Uterus (tissue), 4 donors: ENCODE results near the gene TTLL6. TPM values are rescaled to one million over a fixed set of nuclear protein-coding genes. Genes with fewer than 3 reads are reported as not detected.
A peak's percentile ranks its signal among the peaks of the same experiment; 100 is the strongest.

Experiments used
- DNase-seq, 2 donors: peaks; one replicate each; pipeline ENCODE4 v3.0.0-alpha.2; 2019 to 2020
- H3K27ac ChIP-seq, 2 donors: fragments of 200-600 bp; sonication (generic); 1 replicate in 1 of 2; 2 replicates in 1 of 2; pipeline ENCODE4 v1.5.1; 2016 to 2018
- H3K27me3 ChIP-seq, 2 donors: fragments of 200-600 bp; sonication (generic); one replicate each; pipeline ENCODE4 v1.5.1; 2018 to 2019; ENCODE audit warnings: control low read depth in 1 of 2
- H3K36me3 ChIP-seq, 2 donors: fragments of 200-600 bp; sonication (generic); one replicate each; pipeline ENCODE4 v1.5.1; 2019; ENCODE audit warnings: control low read depth in 1 of 2
- H3K4me1 ChIP-seq, 2 donors: fragments of 200-600 bp; sonication (generic); one replicate each; pipeline ENCODE4 v1.5.1; 2018 to 2019; ENCODE audit warnings: control low read depth in 1 of 2
- H3K4me3 ChIP-seq, 2 donors: fragments of 200-600 bp; sonication (generic); 1 replicate in 1 of 2; 2 replicates in 1 of 2; pipeline ENCODE4 v1.5.1; 2018 to 2019; ENCODE audit warnings: mild to moderate bottlenecking in 1 of 2
- H3K9me3 ChIP-seq, 2 donors: fragments of 200-600 bp; sonication (generic); one replicate each; pipeline ENCODE4 v1.5.1; 2019; ENCODE audit warnings: control low read depth in 1 of 2
- POLR2A ChIP-seq, 2 donors: fragments of 450-650 bp; IDR thresholded peaks; one replicate each; pipeline ENCODE4 v1.6.1; 2016; ENCODE audit warnings: antibody characterized with exemption in 2 of 2, mild to moderate bottlenecking in 1 of 2, moderate library complexity in 1 of 2
- intact Hi-C: fragments of 100-400 bp; cut with DNase I; formaldehyde crosslinking; loops from one replicate; pipeline ENCODE4 v1.15.1; 2023; ENCODE audit warnings: low total_unique reads
- total RNA-seq, 4 donors: library from RNA; depleted of rRNA in 3 of 4; stranded (reverse); fragments of >200 nt in 3 of 4; gene quantifications; one replicate each; pipeline versions ENCODE4 v1.1.0 to v1.2.4, GENCODE V29; 2014 to 2023
- TF ChIP-seq, protein P1 (sequence below), 4 experiments: fragments of 200-600 bp in 2 of 4; fragments of 450-650 bp in 2 of 4; sonication (generic) in 2 of 4; IDR thresholded peaks; one replicate each; pipeline ENCODE4 v1.5.1; 2016 to 2019; ENCODE audit warnings: antibody characterized with exemption in 4 of 4, mild to moderate bottlenecking in 2 of 4, moderate library complexity in 1 of 4
- donor health status: DM: yes; HTN: yes; CAD: no.

TTLL6 gene
- total RNA-seq, 4 donors from 2014 or later, result 0.41 to 0.91 TPM; not detected in 2

DNA sequence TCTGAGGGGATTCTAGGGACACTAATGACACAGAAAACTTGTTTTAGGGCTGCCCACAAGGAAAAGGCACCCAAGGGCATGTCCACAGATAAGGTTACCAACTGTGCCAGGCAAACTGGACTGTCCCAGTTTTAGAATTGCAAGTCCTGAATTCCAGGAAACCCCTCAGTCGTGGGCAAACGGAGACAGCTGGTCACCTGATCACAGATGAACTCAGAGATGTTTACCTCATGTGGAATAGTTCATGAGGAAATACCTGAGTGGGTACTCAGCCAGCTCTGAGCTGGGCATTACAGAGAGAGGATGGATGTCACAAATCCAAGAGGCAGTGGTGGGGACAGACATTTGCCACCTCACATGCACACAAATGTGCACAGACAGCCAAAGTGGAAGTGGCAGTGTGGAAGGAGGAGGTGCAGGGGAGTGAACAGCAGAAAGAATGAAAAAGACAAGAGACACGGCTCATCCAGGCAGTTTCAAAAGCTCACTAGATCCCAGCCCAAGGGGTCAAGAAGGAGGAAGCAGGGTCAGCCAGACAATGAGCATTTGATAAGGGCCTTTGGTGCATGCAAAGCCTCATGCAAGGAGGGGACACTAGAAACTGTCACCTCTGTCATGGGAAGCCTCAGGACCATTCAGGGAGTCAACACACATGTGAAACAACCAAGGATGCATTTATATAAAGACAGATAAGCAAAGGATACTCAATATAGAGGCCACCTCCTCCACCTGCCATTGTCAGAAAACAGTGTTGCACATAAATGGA is 24.8 kb downstream of the TTLL6 start:
- Histone ChIP-seq H3K27ac (no peak overlapping the region), H3K4me3 (no peak overlapping the region), H3K27me3 (no peaks in the 10 kb centered on the region), H3K9me3 (no peaks in the 10 kb centered on the region), H3K36me3 (no peaks in the 10 kb centered on the region), H3K4me1 (peaks cover 0 to 3% of the 10 kb centered on the region in 2 donors)
- intact Hi-C loops, result no loop called here
- DNase-seq, result no peak
- TF ChIP-seq POLR2A (IDR thresholded peaks at IDR 0.05), result no peak
- TF ChIP-seq, protein P1, sequence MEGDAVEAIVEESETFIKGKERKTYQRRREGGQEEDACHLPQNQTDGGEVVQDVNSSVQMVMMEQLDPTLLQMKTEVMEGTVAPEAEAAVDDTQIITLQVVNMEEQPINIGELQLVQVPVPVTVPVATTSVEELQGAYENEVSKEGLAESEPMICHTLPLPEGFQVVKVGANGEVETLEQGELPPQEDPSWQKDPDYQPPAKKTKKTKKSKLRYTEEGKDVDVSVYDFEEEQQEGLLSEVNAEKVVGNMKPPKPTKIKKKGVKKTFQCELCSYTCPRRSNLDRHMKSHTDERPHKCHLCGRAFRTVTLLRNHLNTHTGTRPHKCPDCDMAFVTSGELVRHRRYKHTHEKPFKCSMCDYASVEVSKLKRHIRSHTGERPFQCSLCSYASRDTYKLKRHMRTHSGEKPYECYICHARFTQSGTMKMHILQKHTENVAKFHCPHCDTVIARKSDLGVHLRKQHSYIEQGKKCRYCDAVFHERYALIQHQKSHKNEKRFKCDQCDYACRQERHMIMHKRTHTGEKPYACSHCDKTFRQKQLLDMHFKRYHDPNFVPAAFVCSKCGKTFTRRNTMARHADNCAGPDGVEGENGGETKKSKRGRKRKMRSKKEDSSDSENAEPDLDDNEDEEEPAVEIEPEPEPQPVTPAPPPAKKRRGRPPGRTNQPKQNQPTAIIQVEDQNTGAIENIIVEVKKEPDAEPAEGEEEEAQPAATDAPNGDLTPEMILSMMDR (IDR thresholded peaks at IDR 0.05), result no peak

DNA sequence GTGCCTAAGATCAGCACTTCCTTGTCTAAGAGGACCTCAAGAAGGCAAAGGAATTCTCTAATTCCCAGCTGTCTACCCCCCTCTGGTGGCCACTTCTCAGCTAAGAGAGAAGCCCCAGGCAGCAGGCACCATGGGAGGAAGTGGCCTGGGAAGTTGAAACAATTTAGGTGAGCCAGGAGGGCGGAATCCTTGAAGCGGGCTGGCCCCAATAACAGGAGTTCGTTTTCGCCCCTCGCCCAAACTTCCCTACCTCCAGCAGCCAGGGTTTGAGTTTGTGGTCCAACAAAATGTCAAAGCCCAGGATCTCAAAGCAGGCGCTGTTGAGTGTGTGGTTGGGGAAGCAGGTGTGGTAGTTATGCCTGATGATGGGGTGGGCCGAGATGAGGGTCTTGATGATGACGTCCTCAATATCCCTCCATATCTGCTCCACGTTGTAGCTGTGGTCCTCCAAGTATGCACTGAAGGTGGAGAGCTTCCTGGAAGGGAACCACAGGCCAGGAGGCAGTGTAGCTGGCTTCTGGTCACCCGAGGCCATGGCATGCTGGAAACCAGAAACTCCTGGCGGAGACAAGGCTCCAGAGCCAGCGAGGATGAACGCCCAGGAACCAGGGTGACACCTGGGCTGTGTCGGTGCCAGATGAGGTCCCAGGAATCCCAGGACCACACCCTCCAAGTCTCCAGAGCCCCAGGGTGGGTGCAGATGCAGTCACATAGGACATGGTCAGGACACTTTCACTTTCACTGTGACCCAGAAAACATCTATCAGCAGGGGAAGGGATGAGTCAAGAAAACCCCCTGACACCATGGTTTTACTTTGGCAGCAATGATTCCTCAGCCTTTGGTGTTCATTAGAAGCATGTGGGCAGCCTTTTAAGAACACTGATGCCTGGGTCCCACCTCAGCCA is 25.6 kb downstream of the TTLL6 start:
- TF ChIP-seq POLR2A (IDR thresholded peaks at IDR 0.05), result no peak
- TF ChIP-seq, protein P1 (IDR thresholded peaks at IDR 0.05), result peak; percentile 54 to 73 (median 64)
- Histone ChIP-seq H3K27me3 (no peaks in the 10 kb centered on the region), H3K9me3 (no peaks in the 10 kb centered on the region), H3K27ac (no peak overlapping the region), H3K4me3 (no peak overlapping the region), H3K4me1 (peaks cover 0 to 3% of the 10 kb centered on the region in 2 donors), H3K36me3 (no peaks in the 10 kb centered on the region)
- intact Hi-C loops, result no loop called here
- DNase-seq, result peak; percentile 65 to 75

DNA sequence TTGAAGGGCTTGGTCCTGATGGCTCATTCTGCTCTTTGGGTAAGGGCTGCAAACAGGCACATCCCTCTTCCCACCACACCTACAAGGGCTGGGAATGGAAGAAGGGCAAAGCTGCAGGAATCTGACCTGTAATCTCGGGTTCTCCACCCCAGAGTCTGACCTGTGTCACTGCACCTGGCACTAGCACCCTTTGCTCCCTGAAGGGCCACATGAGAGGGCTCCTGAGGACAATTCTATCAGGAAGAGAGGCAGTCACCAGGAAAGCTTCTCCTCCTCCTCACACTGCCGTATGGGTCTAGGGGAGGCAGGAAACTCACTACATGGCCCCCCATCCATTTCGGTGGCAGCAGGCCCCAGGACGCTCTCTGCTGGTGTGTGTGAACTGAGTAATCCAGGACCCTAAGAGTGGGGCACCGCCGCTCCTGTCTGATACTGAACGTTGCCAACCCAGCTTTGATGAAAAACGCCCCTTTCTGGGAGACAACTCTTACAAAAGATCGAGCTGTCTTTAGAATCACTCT is 26.4 kb downstream of the TTLL6 start:
- H3K9me3 ChIP-seq, result no peaks in the 10 kb centered on the region
- H3K4me3 ChIP-seq, result no peak overlapping the region
- no peak for DNase-seq
- no peaks in the 10 kb centered on the region for H3K36me3 ChIP-seq
- no peak overlapping the region for H3K27ac ChIP-seq
- TF ChIP-seq, protein P1 (IDR thresholded peaks at IDR 0.05), result no peak
- no peak for TF ChIP-seq POLR2A (IDR thresholded peaks at IDR 0.05)
- intact Hi-C loops, result no loop called here
- no peaks in the 10 kb centered on the region for H3K4me1 ChIP-seq
- no peaks in the 10 kb centered on the region for H3K27me3 ChIP-seq

DNA sequence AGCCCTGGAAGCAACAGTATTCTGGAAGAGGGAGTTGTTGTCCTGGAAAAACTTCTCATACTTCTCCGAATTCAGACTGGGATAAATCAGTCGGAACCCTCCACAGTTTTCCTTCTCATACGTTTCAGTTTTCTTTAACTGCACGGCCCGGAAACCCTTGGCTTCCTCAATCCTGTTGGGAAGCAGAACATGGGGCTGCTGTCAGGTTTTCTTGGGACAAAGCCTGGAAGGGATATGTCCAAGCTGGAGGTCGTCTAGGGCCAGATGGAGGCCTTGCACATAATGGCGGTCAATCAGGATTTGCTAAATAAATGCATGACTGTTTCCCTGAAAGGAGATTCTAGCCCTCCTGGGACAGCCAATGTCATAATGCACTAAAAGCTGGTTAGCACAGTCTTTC is 29.2 kb downstream of the TTLL6 start:
- no peak overlapping the region for H3K27ac ChIP-seq

More for the DNA sequence above, 29.2 kb downstream of the TTLL6 start:
- H3K27me3 ChIP-seq, result no peaks in the 10 kb centered on the region
- H3K4me1 ChIP-seq, result no peaks in the 10 kb centered on the region
- H3K36me3 ChIP-seq, result no peaks in the 10 kb centered on the region
- H3K9me3 ChIP-seq, result no peaks in the 10 kb centered on the region
- intact Hi-C loops, result no loop called here
- no peak for TF ChIP-seq POLR2A (IDR thresholded peaks at IDR 0.05)
- TF ChIP-seq, protein P1 (IDR thresholded peaks at IDR 0.05), result no peak
- H3K4me3 ChIP-seq, result no peak overlapping the region
- peak in 1 of 2 donors; percentile 39 for DNase-seq
